CD4-positive, alpha-beta T cell treated with Interleukin-4 for 1 hour (primary cell): ENCODE measurements around the gene RAD54L.
"Not testable (repeated sequence)": the region's sequence is repeated elsewhere in the genome, so short reads cannot be mapped to it uniquely, and the experiment has no call there.

ENCODE experiments used
- DNase-seq, 2 donors: peaks; one replicate each; pipeline ENCODE4 v3.0.0-alpha.2; 2020 to 2022

Gene RAD54L

GRCh38 chr1:46288485-46289133 lies 41.0 kb downstream of the RAD54L start:
- no peak for DNase-seq

GRCh38 chr1:46289134-46289494 lies 41.6 kb downstream of the RAD54L start:
- no peak for DNase-seq

DNA sequence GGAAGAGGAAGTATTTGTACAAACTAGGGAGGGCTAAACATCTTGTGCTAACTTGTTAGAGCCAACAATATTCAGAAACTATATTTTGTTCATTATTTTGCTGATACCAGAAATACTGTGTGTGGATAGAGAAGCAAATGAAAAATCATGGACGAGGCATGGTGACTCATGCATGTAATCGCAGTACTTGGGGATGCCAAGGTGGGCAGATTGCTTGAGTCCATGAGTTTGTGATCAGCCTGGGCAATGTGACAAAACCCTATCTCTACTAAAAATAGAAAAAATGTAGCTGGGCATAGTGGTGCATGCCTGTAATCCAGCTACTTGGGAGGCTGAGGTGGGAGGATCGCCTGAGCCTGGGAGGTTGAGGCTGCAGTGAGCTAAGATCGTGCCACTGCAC lies 42.4 kb downstream of the RAD54L start:
- DNase-seq = no peak

DNA sequence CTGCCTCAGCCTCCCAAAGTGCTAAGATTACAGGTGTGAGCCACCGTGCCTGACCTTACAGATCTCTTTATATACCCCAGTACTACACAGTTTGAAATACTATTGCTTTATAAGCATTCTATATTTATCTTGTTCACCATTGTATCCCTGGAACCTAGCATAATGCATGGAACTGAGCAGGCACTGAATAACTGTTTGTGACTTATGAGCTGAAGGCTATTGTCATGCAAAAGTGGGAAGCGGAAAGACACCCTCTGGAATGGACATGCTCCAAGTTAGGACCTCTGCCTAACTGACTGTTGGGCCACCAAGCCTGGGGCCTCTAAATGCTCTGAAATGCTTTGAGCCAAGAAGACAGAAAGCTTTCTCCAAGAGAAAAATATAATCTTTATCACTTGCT lies 47.7 kb downstream of the RAD54L start:
- no peak for DNase-seq

- DNase-seq = no peak
Observed at GRCh38 chr1:46298387-46298786, 50.8 kb downstream of the RAD54L start.

DNA sequence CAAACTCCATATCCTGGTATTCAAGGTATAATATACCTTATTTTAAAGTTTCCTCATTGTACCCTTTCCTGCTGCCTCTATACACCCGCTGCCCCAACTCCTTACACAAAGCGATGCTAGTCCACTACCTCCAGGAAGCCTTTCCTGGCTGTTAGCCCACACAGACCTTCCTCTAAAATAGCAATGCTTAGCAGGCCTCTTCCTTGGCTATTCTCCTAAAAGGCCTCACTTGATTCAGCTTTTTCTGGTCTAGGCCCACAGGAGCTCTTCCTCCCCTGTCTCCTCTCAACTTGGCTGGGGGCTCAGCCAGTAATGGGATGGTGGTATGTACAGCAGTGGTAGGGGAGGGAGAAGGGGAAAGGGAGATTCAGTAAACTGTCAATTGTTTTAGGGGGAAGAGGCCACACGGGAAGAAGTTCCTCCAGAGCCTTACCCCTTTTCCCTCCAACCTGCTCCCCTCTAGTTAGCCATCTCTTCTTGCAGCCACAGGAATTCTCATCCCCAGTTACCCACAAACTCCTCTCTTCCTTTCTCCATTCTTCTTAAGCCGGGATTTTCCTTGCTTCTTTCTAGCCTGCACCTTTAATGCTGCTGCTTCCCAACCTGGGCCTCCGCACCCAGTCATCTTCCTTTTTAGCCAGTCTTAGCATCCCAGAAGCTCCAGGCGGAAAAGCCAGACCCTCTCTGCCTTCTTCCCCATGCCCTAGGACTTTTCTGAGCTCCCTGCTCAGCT lies 53.3 kb downstream of the RAD54L start:
- DNase-seq = no peak

- no peak for DNase-seq
Observed at GRCh38 chr1:46301406-46301807, 53.8 kb downstream of the RAD54L start.

- peak; percentile 49 for DNase-seq
Observed at GRCh38 chr1:46301808-46302640, 54.5 kb downstream of the RAD54L start.

- peak; percentile 13 to 39 for DNase-seq
Observed at GRCh38 chr1:46302641-46303037, 55.1 kb downstream of the RAD54L start.

- peak; percentile 93 to 96 for DNase-seq
Observed at GRCh38 chr1:46303038-46303871, 55.7 kb downstream of the RAD54L start, which contains the start of the genes LRRC41 and UQCRH. TSS of gene LRRC41 (minus strand) at chr1:46303616. CDS start at chr1:46303322, 294 bp downstream. TSS of gene UQCRH (plus strand) at chr1:46303698. CDS start at chr1:46303767, 69 bp downstream.

- DNase-seq = no peak
Observed at GRCh38 chr1:46303872-46304326, 56.3 kb downstream of the RAD54L start.

GRCh38 chr1:46306159-46306530 lies 58.6 kb downstream of the RAD54L start:
- DNase-seq = no peak

DNA sequence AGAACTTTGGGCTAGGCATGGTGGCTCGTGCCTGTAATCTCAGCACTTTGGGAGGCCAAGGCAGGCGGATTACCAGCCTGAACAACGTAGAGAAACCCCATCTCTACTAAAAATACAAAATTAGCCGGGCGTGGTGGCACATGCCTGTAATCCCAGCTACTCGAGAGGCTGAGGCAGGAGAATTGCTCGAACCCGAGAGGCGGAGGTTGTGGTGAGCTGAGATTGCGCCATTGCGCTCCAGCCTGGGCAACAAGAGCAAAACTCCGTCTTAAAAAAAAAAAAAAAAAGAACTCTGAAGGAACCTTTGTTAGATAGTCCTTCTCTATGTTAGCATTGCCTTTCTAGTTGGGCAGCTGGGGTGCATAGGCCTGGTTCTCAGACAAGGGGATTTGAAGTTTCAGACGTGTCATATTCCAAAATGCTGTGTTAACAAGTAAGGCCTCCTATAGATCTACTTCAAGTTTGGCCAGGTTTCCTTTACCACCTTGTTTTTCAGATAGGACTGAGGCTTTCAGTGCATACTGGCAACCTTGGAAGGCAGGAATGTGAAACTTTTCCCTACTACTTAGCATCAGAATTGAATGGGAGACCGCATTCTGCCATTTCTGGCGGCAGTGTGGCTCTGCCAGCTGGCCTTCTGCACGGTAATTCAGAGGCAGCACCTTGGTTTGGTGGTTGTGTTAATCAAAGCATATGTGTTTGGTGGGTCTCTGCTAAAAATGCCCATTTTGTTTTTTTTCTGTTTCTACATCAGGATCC lies 62.0 kb downstream of the RAD54L start:
- no peak for DNase-seq

- no peak for DNase-seq
Observed at GRCh38 chr1:46310321-46310720, 62.8 kb downstream of the RAD54L start.

GRCh38 chr1:46315669-46316403 lies 68.3 kb downstream of the RAD54L start:
- DNase-seq = no peak

- no peak for DNase-seq
Observed at GRCh38 chr1:46317323-46317722, 69.8 kb downstream of the RAD54L start.

- not testable (repeated sequence) for DNase-seq
Observed at GRCh38 chr1:46319301-46319700, 71.7 kb downstream of the RAD54L start.

DNA sequence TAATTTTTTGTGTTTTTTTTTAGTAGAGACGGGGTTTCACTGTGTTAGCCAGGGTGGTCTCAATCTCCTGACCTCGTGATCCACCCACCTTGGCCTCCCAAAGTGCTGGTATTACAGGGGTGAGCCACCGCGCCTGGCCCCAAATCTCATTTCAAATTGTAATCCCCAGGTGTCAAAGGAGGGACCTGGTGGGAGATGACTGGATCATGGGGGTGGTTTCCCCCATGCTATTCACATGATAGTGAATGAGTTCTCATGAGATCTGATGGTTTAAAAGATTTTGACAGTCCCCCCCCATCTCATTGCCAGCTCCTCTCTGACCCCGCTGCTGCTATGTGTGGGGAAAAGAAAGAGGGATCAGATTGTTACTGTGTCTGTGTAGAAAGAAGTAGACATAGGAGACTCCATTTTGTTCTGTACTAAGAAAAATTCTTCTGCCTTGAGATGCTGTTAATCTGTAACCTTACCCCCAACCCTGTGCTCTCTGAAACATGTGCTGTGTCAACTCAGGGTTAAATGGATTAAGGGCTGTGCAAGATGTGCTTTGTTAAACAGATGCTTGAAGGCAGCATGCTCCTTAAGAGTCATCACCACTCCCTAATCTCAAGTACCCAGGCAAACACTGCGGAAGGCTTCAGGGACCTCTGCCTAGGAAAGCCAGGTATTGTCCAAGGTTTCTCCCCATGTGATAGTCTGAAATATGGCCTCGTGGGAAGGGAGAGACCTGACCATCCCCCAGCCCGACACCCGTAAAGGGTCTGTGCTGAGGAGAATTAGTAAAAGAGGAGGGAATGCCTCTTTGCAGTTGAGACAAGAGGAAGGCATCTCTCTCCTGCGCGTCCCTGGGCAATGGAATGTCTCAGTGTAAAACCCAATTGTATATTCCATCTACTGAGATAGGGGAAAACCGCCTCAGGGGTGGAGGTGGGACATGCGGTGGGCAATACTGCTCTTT lies 72.7 kb downstream of the RAD54L start:
- DNase-seq = not testable (repeated sequence)

- DNase-seq = not testable (repeated sequence)
Observed at GRCh38 chr1:46322191-46322590, 74.6 kb downstream of the RAD54L start.
